ENCODE results near the gene SORCS2.
"Not testable (repeated sequence)": the region's sequence is repeated elsewhere in the genome, so short reads cannot be mapped to it uniquely, and the experiment has no call there.

The SORCS2 gene

GRCh38 chr4:7212921-7213320, 20.6 kb downstream of the SORCS2 start:
- Histone ChIP-seq H3K9me3 (ENCODE audit: control extremely low read depth in 1 of 5, control insufficient read depth in 4 of 5, insufficient read depth in 2 of 5, low read depth in 1 of 5, low read length in 4 of 5) (peaks cover 0 to 12% (median 0%) of the 10 kb centered on the region in 5 experiments), H3K27me3 (replicated peaks in 2 of 5; ENCODE audit: control insufficient read depth in 4 of 5, insufficient read depth in 5 of 5, low read length in 4 of 5) (peaks cover 0 to 53% (median 0%) of the 10 kb centered on the region in 5 experiments), H3K4me1 (ENCODE audit: control extremely low read depth in 1 of 4, control insufficient read depth in 4 of 4, insufficient read depth in 4 of 4, low read length in 3 of 4) (no peaks in the 10 kb centered on the region), H3K4me3 (ENCODE audit: control insufficient read depth in 1 of 7, extremely low read depth in 1 of 7, insufficient read depth in 4 of 7, low read depth in 2 of 7, low read length in 6 of 7) (no peak overlapping the region), H3K27ac (ENCODE audit: insufficient read depth in 1 of 2, low read depth in 1 of 2, low read length in 2 of 2, poor library complexity in 1 of 2, severe bottlenecking in 2 of 2) (no peak overlapping the region), H3K36me3 (ENCODE audit: control insufficient read depth in 4 of 4, insufficient read depth in 4 of 4, low read length in 3 of 4) (no peaks in the 10 kb centered on the region)
- DNase-seq, result no peak
- 100% methylated on average over 6 of the region's 6 CpGs for WGBS (ENCODE audit: insufficient coverage)
- POLR2A ChIA-PET, result no interaction called here
- CTCF ChIA-PET, result no interaction called here

DNA sequence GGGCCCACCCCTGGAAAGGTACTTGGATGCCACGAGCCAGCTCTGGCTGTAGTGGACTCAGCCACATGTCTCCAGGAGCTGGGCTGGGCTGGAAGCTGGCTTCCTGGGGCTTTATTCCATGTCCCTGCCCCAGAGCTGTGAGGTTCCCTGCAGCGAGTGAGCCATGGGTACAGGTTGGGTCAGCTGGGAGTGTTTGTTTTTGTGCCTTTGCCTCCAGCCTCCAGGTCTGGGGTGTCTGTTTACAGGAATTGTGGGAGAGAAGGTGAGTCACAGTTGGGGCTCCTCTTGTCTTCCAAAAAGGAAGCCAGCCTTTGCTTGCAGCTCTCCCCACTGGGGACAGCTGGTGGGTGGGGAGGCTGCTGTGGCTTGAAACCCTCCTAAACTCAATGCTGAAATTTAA, 21.5 kb downstream of the SORCS2 start:
- WGBS (ENCODE audit: insufficient coverage), result 100% methylated on average over 1 of the region's 2 CpGs
- ChIA-PET POLR2A (interaction anchor here (1.0 kb wide), 1 partner anchor 14 kb away, joined by 3 read pairs; no protein-coding TSS in a partner anchor), CTCF (interaction anchor here (0.7 to 0.9 kb wide), 2 partner anchors 11 to 18 kb away, joined by 3 read pairs; no protein-coding TSS in a partner anchor)
- no peak overlapping the region for H3K4me3 ChIP-seq (ENCODE audit: control insufficient read depth in 1 of 7, extremely low read depth in 1 of 7, insufficient read depth in 4 of 7, low read depth in 2 of 7, low read length in 6 of 7)
- no peaks in the 10 kb centered on the region for H3K36me3 ChIP-seq (ENCODE audit: control insufficient read depth in 4 of 4, insufficient read depth in 4 of 4, low read length in 3 of 4)
- H3K27ac ChIP-seq (ENCODE audit: insufficient read depth in 1 of 2, low read depth in 1 of 2, low read length in 2 of 2, poor library complexity in 1 of 2, severe bottlenecking in 2 of 2), result no peak overlapping the region
- no peaks in the 10 kb centered on the region for H3K4me1 ChIP-seq (ENCODE audit: control extremely low read depth in 1 of 4, control insufficient read depth in 4 of 4, insufficient read depth in 4 of 4, low read length in 3 of 4)
- peaks cover 0 to 12% (median 0%) of the 10 kb centered on the region in 5 experiments for H3K9me3 ChIP-seq (ENCODE audit: control extremely low read depth in 1 of 5, control insufficient read depth in 4 of 5, insufficient read depth in 2 of 5, low read depth in 1 of 5, low read length in 4 of 5)
- H3K27me3 ChIP-seq (replicated peaks in 2 of 5; ENCODE audit: control insufficient read depth in 4 of 5, insufficient read depth in 5 of 5, low read length in 4 of 5), result peaks cover 0 to 45% (median 0%) of the 10 kb centered on the region in 5 experiments
- no peak for DNase-seq

DNA sequence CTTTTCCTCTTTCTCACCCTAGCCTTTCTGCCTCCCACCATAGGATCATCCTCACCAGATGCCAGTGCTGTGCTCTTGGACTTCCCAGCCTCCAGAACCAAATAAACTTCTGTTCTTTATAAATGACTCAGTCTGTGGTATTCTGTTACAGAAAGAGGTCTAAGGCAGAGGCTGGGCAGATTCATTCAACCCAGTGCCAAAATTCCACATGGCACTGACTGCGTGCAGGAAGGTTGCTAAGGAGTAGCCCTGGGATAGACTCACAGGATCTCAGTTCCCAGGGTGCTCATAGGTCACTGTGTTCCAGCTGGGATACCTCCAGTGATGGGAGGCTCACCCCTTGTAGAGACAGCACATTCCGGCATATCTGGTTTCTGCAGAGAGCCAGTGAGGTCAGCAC, 22.0 kb downstream of the SORCS2 start:
- Histone ChIP-seq H3K27ac (ENCODE audit: insufficient read depth in 1 of 2, low read depth in 1 of 2, low read length in 2 of 2, poor library complexity in 1 of 2, severe bottlenecking in 2 of 2) (no peak overlapping the region), H3K4me3 (ENCODE audit: control insufficient read depth in 1 of 7, extremely low read depth in 1 of 7, insufficient read depth in 4 of 7, low read depth in 2 of 7, low read length in 6 of 7) (no peak overlapping the region), H3K9me3 (ENCODE audit: control extremely low read depth in 1 of 5, control insufficient read depth in 4 of 5, insufficient read depth in 2 of 5, low read depth in 1 of 5, low read length in 4 of 5) (peaks cover 0 to 12% (median 0%) of the 10 kb centered on the region in 5 experiments), H3K4me1 (ENCODE audit: control extremely low read depth in 1 of 4, control insufficient read depth in 4 of 4, insufficient read depth in 4 of 4, low read length in 3 of 4) (no peaks in the 10 kb centered on the region), H3K27me3 (replicated peaks in 2 of 5; ENCODE audit: control insufficient read depth in 4 of 5, insufficient read depth in 5 of 5, low read length in 4 of 5) (peaks cover 0 to 42% (median 0%) of the 10 kb centered on the region in 5 experiments), H3K36me3 (ENCODE audit: control insufficient read depth in 4 of 4, insufficient read depth in 4 of 4, low read length in 3 of 4) (no peaks in the 10 kb centered on the region)
- WGBS (ENCODE audit: insufficient coverage), result 100% methylated on average over 2 of the region's 2 CpGs
- CTCF ChIA-PET, result interaction anchor here (0.7 to 0.9 kb wide), 2 partner anchors 10 to 19 kb away, joined by 3 read pairs; no protein-coding TSS in a partner anchor
- POLR2A ChIA-PET, result interaction anchor here (1.0 kb wide), 1 partner anchor 13 kb away, joined by 3 read pairs; no protein-coding TSS in a partner anchor
- DNase-seq, result no peak

- POLR2A ChIA-PET; H3K27ac ChIP-seq (ENCODE audit: insufficient read depth in 1 of 2, low read depth in 1 of 2, low read length in 2 of 2, poor library complexity in 1 of 2, severe bottlenecking in 2 of 2); DNase-seq; H3K4me3 ChIP-seq (ENCODE audit: control insufficient read depth in 1 of 7, extremely low read depth in 1 of 7, insufficient read depth in 4 of 7, low read depth in 2 of 7, low read length in 6 of 7); H3K4me1 ChIP-seq (ENCODE audit: control extremely low read depth in 1 of 4, control insufficient read depth in 4 of 4, insufficient read depth in 4 of 4, low read length in 3 of 4); CTCF ChIA-PET; H3K36me3 ChIP-seq (ENCODE audit: control insufficient read depth in 4 of 4, insufficient read depth in 4 of 4, low read length in 3 of 4): not testable (repeated sequence)
- WGBS (ENCODE audit: insufficient coverage), result 94% methylated on average over 22 of the region's 29 CpGs
- Histone ChIP-seq H3K9me3 (ENCODE audit: control extremely low read depth in 1 of 5, control insufficient read depth in 4 of 5, insufficient read depth in 2 of 5, low read depth in 1 of 5, low read length in 4 of 5) (peaks cover 0 to 12% (median 0%) of the 10 kb centered on the region in 5 experiments), H3K27me3 (replicated peaks in 2 of 5; ENCODE audit: control insufficient read depth in 4 of 5, insufficient read depth in 5 of 5, low read length in 4 of 5) (peaks cover 0 to 39% (median 0%) of the 10 kb centered on the region in 5 experiments)
These were observed 22.8 kb downstream of the SORCS2 start for GRCh38 chr4:7215187-7215586.

DNA sequence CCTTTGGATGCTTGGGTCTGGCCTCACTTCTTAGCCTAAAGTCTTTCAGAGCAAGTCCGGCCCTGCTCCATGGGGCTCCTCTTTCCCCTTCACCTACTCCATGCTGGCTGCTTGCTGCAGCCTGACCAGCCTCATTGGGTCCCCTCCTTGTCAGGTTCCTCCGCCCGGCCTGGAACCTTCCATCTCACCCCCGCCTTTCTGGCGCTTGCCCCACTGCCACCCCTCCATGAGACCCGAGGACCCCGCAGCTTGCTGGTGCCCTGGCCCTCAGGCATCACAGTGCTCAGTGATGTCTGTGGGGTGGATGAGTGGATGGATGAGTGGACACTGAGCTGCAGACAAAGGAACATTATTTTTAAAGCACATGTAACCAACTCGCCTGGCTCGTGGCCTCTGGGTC, 24.7 kb downstream of the SORCS2 start:
- Histone ChIP-seq H3K27me3 (replicated peaks in 2 of 5; ENCODE audit: control insufficient read depth in 4 of 5, insufficient read depth in 5 of 5, low read length in 4 of 5) (peaks cover 0 to 37% (median 0%) of the 10 kb centered on the region in 5 experiments), H3K4me3 (ENCODE audit: control insufficient read depth in 1 of 7, extremely low read depth in 1 of 7, insufficient read depth in 4 of 7, low read depth in 2 of 7, low read length in 6 of 7) (no peak overlapping the region), H3K9me3 (ENCODE audit: control extremely low read depth in 1 of 5, control insufficient read depth in 4 of 5, insufficient read depth in 2 of 5, low read depth in 1 of 5, low read length in 4 of 5) (peaks cover 0 to 12% (median 0%) of the 10 kb centered on the region in 5 experiments), H3K27ac (ENCODE audit: insufficient read depth in 1 of 2, low read depth in 1 of 2, low read length in 2 of 2, poor library complexity in 1 of 2, severe bottlenecking in 2 of 2) (no peak overlapping the region), H3K36me3 (ENCODE audit: control insufficient read depth in 4 of 4, insufficient read depth in 4 of 4, low read length in 3 of 4) (no peaks in the 10 kb centered on the region), H3K4me1 (ENCODE audit: control extremely low read depth in 1 of 4, control insufficient read depth in 4 of 4, insufficient read depth in 4 of 4, low read length in 3 of 4) (no peaks in the 10 kb centered on the region)
- ChIA-PET POLR2A (no interaction called here), CTCF (no interaction called here)
- WGBS (ENCODE audit: insufficient coverage), result 100% methylated on average over 4 of the region's 9 CpGs
- DNase-seq, result no peak

GRCh38 chr4:7217474-7218321, 25.4 kb downstream of the SORCS2 start:
- no peaks in the 10 kb centered on the region for H3K4me1 ChIP-seq (ENCODE audit: control extremely low read depth in 1 of 4, control insufficient read depth in 4 of 4, insufficient read depth in 4 of 4, low read length in 3 of 4)
- H3K27me3 ChIP-seq (replicated peaks in 2 of 5; ENCODE audit: control insufficient read depth in 4 of 5, insufficient read depth in 5 of 5, low read length in 4 of 5), result peaks cover 0 to 38% (median 0%) of the 10 kb centered on the region in 5 experiments
- ChIA-PET POLR2A (no interaction called here), CTCF (no interaction called here)
- 91% methylated on average over 23 of the region's 26 CpGs for WGBS (ENCODE audit: insufficient coverage)
- H3K36me3 ChIP-seq (ENCODE audit: control insufficient read depth in 4 of 4, insufficient read depth in 4 of 4, low read length in 3 of 4), result no peaks in the 10 kb centered on the region
- DNase-seq, result no peak
- H3K9me3 ChIP-seq (ENCODE audit: control extremely low read depth in 1 of 5, control insufficient read depth in 4 of 5, insufficient read depth in 2 of 5, low read depth in 1 of 5, low read length in 4 of 5), result peaks cover 0 to 12% (median 0%) of the 10 kb centered on the region in 5 experiments
- no peak overlapping the region for H3K4me3 ChIP-seq (ENCODE audit: control insufficient read depth in 1 of 7, extremely low read depth in 1 of 7, insufficient read depth in 4 of 7, low read depth in 2 of 7, low read length in 6 of 7)
- H3K27ac ChIP-seq (ENCODE audit: insufficient read depth in 1 of 2, low read depth in 1 of 2, low read length in 2 of 2, poor library complexity in 1 of 2, severe bottlenecking in 2 of 2), result no peak overlapping the region

DNA sequence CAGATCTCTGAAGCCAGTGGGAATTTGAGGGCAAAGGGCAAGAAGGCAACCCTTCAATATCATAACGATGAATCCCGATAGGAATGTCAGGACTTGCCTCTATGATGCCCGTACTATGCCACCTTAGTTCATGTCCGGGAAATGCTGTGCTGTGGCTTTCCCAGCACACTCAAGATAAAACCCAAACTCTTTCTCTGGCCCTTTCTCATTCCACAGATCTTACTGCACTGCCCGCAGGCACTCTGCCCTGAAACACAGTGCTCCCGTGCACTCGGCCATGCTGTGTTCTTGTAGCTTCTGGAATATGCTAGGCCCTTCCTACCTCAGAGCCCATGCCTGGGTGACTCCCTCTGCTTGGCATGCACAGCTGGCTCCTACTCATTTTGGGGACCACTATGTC, 26.3 kb downstream of the SORCS2 start:
- CTCF ChIA-PET, result no interaction called here
- DNase-seq, result no peak

More for the DNA sequence above, 26.3 kb downstream of the SORCS2 start:
- WGBS (ENCODE audit: insufficient coverage), result 68% methylated on average over 7 of the region's 7 CpGs
- POLR2A ChIA-PET, result no interaction called here
- H3K27me3 ChIP-seq (replicated peaks in 2 of 5; ENCODE audit: control insufficient read depth in 4 of 5, insufficient read depth in 5 of 5, low read length in 4 of 5), result peaks cover 0 to 33% (median 5%) of the 10 kb centered on the region in 5 experiments
- H3K4me3 ChIP-seq (ENCODE audit: control insufficient read depth in 1 of 7, extremely low read depth in 1 of 7, insufficient read depth in 4 of 7, low read depth in 2 of 7, low read length in 6 of 7), result no peak overlapping the region
- peaks cover 0 to 10% (median 0%) of the 10 kb centered on the region in 5 experiments for H3K9me3 ChIP-seq (ENCODE audit: control extremely low read depth in 1 of 5, control insufficient read depth in 4 of 5, insufficient read depth in 2 of 5, low read depth in 1 of 5, low read length in 4 of 5)
- H3K36me3 ChIP-seq (ENCODE audit: control insufficient read depth in 4 of 4, insufficient read depth in 4 of 4, low read length in 3 of 4), result no peaks in the 10 kb centered on the region
- no peaks in the 10 kb centered on the region for H3K4me1 ChIP-seq (ENCODE audit: control extremely low read depth in 1 of 4, control insufficient read depth in 4 of 4, insufficient read depth in 4 of 4, low read length in 3 of 4)
- no peak overlapping the region for H3K27ac ChIP-seq (ENCODE audit: insufficient read depth in 1 of 2, low read depth in 1 of 2, low read length in 2 of 2, poor library complexity in 1 of 2, severe bottlenecking in 2 of 2)

Measured in common myeloid progenitor, CD34-positive (primary cell).